ENCODE data around the gene SIM1.

DNA sequence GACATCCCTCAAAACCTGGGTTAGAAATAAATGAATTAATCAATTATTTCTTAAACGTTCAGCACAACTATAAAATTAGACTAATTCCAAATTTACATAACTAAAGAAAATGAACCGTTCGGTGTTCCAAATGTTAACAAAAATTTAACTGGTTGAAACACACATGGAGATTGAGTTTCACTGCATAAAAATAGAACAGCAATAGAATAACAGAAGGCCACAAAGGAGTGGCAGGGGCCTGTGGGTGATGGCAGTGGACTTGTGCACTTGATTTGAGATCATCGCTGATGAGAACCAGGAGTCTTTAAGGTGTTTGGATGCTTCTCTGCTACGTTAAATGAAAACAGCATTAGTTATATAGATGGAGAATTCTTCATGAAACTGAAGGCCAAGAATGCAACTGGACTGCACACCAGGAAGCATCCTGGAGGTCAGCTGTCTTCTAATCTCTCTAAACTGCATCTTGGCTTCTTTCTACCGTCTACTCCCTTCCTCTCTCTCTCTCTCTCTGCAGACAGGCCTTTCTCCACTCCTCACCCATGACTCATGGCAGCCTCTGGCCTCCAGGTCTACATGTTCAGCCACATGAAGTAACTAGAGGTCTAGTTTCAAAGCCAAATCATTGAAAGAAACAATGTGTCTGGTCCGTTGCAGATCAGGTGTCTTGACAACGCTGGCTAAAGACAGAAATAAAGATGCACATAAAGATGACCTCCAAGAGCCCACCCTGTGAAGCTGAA, 111.3 kb downstream of the SIM1 start:
- TF ChIP-seq, protein P1, sequence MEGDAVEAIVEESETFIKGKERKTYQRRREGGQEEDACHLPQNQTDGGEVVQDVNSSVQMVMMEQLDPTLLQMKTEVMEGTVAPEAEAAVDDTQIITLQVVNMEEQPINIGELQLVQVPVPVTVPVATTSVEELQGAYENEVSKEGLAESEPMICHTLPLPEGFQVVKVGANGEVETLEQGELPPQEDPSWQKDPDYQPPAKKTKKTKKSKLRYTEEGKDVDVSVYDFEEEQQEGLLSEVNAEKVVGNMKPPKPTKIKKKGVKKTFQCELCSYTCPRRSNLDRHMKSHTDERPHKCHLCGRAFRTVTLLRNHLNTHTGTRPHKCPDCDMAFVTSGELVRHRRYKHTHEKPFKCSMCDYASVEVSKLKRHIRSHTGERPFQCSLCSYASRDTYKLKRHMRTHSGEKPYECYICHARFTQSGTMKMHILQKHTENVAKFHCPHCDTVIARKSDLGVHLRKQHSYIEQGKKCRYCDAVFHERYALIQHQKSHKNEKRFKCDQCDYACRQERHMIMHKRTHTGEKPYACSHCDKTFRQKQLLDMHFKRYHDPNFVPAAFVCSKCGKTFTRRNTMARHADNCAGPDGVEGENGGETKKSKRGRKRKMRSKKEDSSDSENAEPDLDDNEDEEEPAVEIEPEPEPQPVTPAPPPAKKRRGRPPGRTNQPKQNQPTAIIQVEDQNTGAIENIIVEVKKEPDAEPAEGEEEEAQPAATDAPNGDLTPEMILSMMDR (IDR thresholded peaks at IDR 0.05; ENCODE audit: low read depth, low read length) = no peak
- no peak for TF ChIP-seq EZH2phosphoT487 (IDR thresholded peaks at IDR 0.05; ENCODE audit: low read depth)

Measured in OCI-LY3 (cell line).